HEK293T (cell line): Measurements from ENCODE around the gene CENPE.

Experiments used
- BHLHE40 ChIP-seq: fragments of 450-650 bp; IDR thresholded peaks from 2 replicates; pipeline ENCODE4 v1.6.1; 2016; ENCODE audit warnings: mild to moderate bottlenecking, moderate library complexity, borderline replicate concordance
- FOXA1 ChIP-seq: fragments of 450-650 bp; IDR thresholded peaks from 2 replicates; pipeline ENCODE4 v1.6.1; 2016; ENCODE audit warnings: mild to moderate bottlenecking
- ZNF384 ChIP-seq: fragments of 450-650 bp; IDR thresholded peaks from 2 replicates; pipeline ENCODE4 v1.6.1; 2016

- no peak for TF ChIP-seq ZNF384
- no peak for TF ChIP-seq FOXA1
- TF ChIP-seq BHLHE40: no peak
Observed at GRCh38 chr4:103137446-103137827, 60.7 kb downstream of the CENPE start.
